Central memory CD8-positive, alpha-beta T cell (primary cell): Measurements from ENCODE around the gene HECW1.
"Not testable (repeated sequence)": the region's sequence is repeated elsewhere in the genome, so short reads cannot be mapped to it uniquely, and the experiment has no call there.

Source experiments
- ATAC-seq: fragments of 150-1000 bp; cut with Tn5 transposase; replicated peaks from 2 replicates; pipeline ENCODE4 v1.10.0; 2022; ENCODE audit warnings: mild to moderate bottlenecking, moderate FRiP score, moderate number of reproducible peaks; ENCODE audit not compliant: poor library complexity, severe bottlenecking; ENCODE audit errors: extremely low read depth
- DNase-seq, 2 donors: peaks; one replicate each; pipeline ENCODE4 v3.0.0; 2021; ENCODE audit warnings: low spot score in 2 of 2
- H3K27ac Mint-ChIP-seq: one replicate; pipeline ENCODE4 v1.8.0; 2022; ENCODE audit warnings: low read depth, mild to moderate bottlenecking, moderate library complexity, mixed read lengths
- H3K27me3 Mint-ChIP-seq: one replicate; pipeline ENCODE4 v1.8.0; 2022; ENCODE audit warnings: mixed read lengths
- H3K36me3 Mint-ChIP-seq: one replicate; pipeline ENCODE4 v1.8.0; 2022; ENCODE audit warnings: mild to moderate bottlenecking, moderate library complexity, mixed read lengths; ENCODE audit not compliant: insufficient read depth
- H3K4me1 Mint-ChIP-seq: one replicate; pipeline ENCODE4 v1.8.0; 2022; ENCODE audit warnings: mixed read lengths
- H3K4me3 Mint-ChIP-seq: one replicate; pipeline ENCODE4 v1.8.0; 2022; ENCODE audit warnings: mild to moderate bottlenecking, moderate library complexity, mixed read lengths
- H3K9me3 Mint-ChIP-seq: one replicate; pipeline ENCODE4 v1.8.0; 2022; ENCODE audit warnings: mixed read lengths

HECW1 gene

DNA sequence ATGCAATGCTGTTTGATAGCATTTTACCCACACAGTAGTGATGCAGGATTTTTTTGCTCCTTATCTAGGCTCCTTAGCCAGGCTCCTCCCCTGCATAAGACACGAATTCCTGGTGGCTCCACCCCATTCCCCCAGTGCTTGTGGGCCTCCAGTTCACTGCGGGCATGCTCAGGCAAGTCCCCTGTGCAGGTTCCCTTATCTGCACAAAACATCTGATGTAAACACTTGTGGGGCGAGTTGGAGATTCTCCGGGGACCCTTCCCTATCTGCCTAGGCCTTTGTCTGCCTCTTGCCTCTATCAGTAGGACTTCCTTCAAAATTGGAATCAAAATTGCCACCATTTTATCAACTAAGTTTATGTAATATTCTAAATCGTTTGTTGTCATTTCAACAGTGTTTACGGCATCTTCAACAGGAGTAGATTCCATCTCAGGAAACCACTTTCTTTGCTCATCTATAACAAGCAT, 465.1 kb downstream of the HECW1 start:
- ATAC-seq, result no peak
- DNase-seq, result no peak
- Mint-ChIP-seq H3K4me3 (no peak overlapping the region), H3K9me3 (no peaks in the 10 kb centered on the region), H3K27me3 (peaks cover 9% of the 10 kb centered on the region), H3K36me3 (peaks cover 8% of the 10 kb centered on the region), H3K4me1 (peaks cover 9% of the 10 kb centered on the region), H3K27ac (no peak overlapping the region)

DNA sequence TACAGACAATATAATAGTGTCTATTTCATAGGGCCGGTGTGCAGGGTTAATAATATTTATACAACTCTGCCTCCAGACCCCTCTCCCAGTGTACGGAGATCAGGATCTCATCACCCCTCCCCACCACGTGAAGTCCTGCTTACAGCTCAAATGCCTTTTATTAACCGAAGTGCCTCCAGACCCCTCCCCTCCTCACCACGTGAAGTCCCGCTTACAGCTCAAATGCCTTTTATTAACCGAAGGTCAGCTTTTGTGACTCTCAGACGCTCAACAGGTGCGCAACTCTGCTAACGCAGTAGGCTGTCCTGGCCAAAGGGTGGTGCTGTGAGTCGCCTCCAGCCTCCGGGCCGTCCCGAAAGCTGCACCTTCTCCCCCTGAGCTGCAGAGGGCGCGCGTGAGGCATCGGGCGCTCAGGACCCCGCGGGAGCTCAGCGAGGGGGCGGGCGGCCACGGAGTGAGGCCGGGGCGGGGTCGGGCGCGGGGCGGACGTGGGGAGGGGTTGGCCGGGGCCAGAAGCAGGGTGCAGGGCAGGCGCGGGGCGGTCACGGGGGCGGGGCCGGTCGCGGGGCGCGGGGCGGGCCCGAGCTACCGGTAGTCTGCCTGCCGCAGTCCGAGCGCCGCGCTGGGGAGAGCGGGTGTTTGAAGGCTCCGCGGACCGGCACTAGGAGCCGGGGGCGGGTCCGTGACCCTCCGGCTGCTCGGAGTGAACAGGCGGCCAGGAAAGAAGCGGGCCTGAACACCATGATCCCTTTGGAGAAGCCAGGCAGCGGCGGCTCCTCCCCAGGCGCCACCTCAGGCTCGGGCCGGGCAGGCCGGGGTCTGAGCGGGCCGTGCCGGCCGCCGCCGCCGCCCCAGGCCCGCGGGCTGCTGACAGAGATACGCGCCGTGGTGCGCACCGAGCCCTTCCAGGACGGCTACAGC, 470.3 kb downstream of the HECW1 start, which contains the start of gene STK17A:
Gene STK17A (plus strand): TSS at position 606 of the 921 bp plus-strand sequence. CDS start 136 bp downstream, at position 742.
- peak; percentile 93 to 96 for DNase-seq
- Mint-ChIP-seq H3K4me3 (peak within 1 kb of the TSS; percentile 92), H3K4me1 (peaks cover 40% of the 10 kb centered on the region), H3K9me3 (no peaks in the 10 kb centered on the region), H3K27ac (peak within 1 kb of the TSS; percentile 97), H3K36me3 (peaks cover 50% of the 10 kb centered on the region), H3K27me3 (peaks cover 9% of the 10 kb centered on the region)
- peak; percentile 57 for ATAC-seq

- DNase-seq, result peak; percentile 57 to 67
- ATAC-seq, result peak; percentile 27
- H3K9me3 Mint-ChIP-seq, result no peaks in the 10 kb centered on the region
- H3K4me3 Mint-ChIP-seq, result peak overlapping the region; percentile 92
- H3K4me1 Mint-ChIP-seq, result peaks cover 46% of the 10 kb centered on the region
- peak overlapping the region; percentile 97 for H3K27ac Mint-ChIP-seq
- H3K27me3 Mint-ChIP-seq, result peaks cover 9% of the 10 kb centered on the region
- H3K36me3 Mint-ChIP-seq, result peaks cover 54% of the 10 kb centered on the region
Measured at GRCh38 chr7:43583424-43584194, 471.2 kb downstream of the HECW1 start.

DNA sequence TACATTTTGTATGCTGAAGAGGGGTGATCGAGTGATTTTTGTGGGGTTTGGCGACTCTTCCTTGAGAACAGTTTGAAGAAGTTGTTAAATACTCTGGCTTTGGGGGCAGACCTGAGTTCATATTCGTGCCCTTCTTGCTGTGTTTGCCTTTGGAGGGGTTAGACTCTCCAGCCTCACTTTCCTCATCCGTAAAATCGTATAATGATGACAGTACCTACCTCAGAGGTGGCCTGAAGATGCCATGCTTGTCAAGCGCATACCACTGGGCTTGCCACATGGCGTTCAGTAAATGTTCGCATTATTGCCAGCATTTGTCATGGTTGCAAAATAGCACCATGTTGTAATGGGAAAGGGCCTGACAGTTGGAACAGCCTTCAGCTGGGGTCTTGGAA, 471.7 kb downstream of the HECW1 start:
- H3K9me3 Mint-ChIP-seq, result no peaks in the 10 kb centered on the region
- peaks cover 9% of the 10 kb centered on the region for H3K27me3 Mint-ChIP-seq
- H3K36me3 Mint-ChIP-seq, result peaks cover 54% of the 10 kb centered on the region
- DNase-seq, result peak in 1 of 2 donors; percentile 20
- ATAC-seq, result no peak
- peak overlapping the region; percentile 97 for H3K27ac Mint-ChIP-seq
- H3K4me3 Mint-ChIP-seq, result peak overlapping the region; percentile 92
- peaks cover 52% of the 10 kb centered on the region for H3K4me1 Mint-ChIP-seq

- H3K27ac Mint-ChIP-seq, result peak overlapping the region; percentile 97
- H3K4me1 Mint-ChIP-seq, result peaks cover 57% of the 10 kb centered on the region
- not testable (repeated sequence) for H3K9me3 Mint-ChIP-seq, ATAC-seq, H3K27me3 Mint-ChIP-seq, DNase-seq
- peaks cover 57% of the 10 kb centered on the region for H3K36me3 Mint-ChIP-seq
- peak overlapping the region; percentile 92 for H3K4me3 Mint-ChIP-seq
Measured at GRCh38 chr7:43584733-43585132, 472.3 kb downstream of the HECW1 start.

DNA sequence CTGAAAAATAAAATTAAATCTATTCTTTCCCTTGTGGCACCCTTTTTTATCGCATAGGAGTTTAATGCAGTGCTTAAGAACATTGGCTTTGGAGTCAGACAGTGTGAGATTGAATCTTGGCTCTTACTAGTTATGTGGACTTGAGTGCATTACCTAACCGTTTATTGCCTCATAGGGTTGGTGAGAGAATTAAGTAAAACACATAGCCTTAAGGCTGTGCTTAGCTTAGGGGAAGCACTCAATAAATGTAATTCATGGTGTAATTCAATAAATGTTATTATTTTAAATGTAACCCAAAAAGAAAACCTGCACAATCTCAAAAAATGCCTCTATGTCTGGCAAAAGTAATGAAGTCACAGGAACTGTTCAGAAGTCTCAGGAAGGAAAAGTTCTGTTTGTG, 473.1 kb downstream of the HECW1 start:
- H3K9me3 Mint-ChIP-seq, result no peaks in the 10 kb centered on the region
- H3K36me3 Mint-ChIP-seq, result peaks cover 62% of the 10 kb centered on the region
- H3K27me3 Mint-ChIP-seq, result peaks cover 9% of the 10 kb centered on the region
- H3K4me1 Mint-ChIP-seq, result peaks cover 64% of the 10 kb centered on the region
- ATAC-seq (no peak), DNase-seq (no peak)
- H3K4me3 Mint-ChIP-seq, result peak overlapping the region; percentile 92
- peak overlapping the region; percentile 97 for H3K27ac Mint-ChIP-seq

DNA sequence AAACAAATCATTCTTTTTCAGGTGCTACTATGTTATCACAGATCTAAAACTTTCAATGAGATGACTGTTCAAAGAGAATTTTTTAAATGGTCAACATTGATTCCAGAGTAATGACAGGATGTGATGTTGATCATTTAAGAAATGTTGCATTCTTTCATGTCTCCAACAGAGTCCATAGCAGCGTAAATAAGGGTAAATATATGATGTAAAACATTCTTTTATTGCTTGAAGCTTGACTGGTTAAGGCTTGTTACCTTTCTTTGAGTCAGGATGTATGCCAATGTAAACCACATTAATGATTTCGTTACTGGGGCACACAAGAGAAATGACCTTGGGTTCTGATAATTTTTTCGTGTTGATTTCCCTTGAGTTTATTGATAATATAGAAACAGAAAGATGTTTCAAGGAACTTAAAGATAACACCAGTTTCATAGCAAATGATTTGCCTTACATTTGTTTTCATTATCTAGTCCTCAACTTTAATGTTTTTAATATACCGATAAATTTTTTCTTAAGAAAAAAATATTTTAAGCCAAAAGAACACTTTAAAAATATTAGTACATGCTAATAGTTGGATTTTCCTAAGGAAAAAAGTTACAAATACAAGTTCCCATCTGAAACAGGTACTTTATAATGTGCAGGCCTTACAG, 473.9 kb downstream of the HECW1 start:
- peak overlapping the region; percentile 92 for H3K4me3 Mint-ChIP-seq
- ATAC-seq, result peak; percentile 50
- H3K4me1 Mint-ChIP-seq, result peaks cover 72% of the 10 kb centered on the region
- DNase-seq, result no peak
- H3K27ac Mint-ChIP-seq, result peak overlapping the region; percentile 97
- peaks cover 63% of the 10 kb centered on the region for H3K36me3 Mint-ChIP-seq
- no peaks in the 10 kb centered on the region for H3K9me3 Mint-ChIP-seq
- peaks cover 6% of the 10 kb centered on the region for H3K27me3 Mint-ChIP-seq

- Mint-ChIP-seq H3K9me3 (no peaks in the 10 kb centered on the region), H3K4me3 (peak overlapping the region; percentile 59), H3K36me3 (peaks cover 52% of the 10 kb centered on the region), H3K27ac (peak overlapping the region; percentile 78), H3K27me3 (no peaks in the 10 kb centered on the region), H3K4me1 (peaks cover 78% of the 10 kb centered on the region)
- DNase-seq, result no peak
- ATAC-seq, result no peak
Measured at GRCh38 chr7:43588477-43589132, 476.2 kb downstream of the HECW1 start.

DNA sequence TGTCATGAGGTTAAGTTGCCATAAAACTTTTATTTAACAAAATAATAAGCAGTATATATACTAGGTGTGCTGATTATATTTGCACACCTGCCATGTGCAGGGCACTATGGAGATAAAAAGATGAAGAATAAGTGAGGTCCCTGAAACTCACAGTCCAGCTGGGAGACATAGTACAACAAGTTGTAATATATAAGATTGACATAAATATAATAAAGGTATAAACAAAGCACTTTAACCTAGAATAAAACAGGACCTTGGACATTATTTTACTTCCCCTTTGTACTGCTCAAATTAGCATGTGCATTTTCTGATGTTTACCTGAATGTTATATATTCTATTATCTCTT, 476.7 kb downstream of the HECW1 start:
- H3K27me3 Mint-ChIP-seq, result no peaks in the 10 kb centered on the region
- no peak for DNase-seq
- H3K36me3 Mint-ChIP-seq, result peaks cover 52% of the 10 kb centered on the region
- H3K27ac Mint-ChIP-seq, result peak overlapping the region; percentile 78
- no peaks in the 10 kb centered on the region for H3K9me3 Mint-ChIP-seq
- ATAC-seq, result no peak
- H3K4me1 Mint-ChIP-seq, result peaks cover 78% of the 10 kb centered on the region
- peak overlapping the region; percentile 59 for H3K4me3 Mint-ChIP-seq

- Mint-ChIP-seq H3K4me1 (peaks cover 81% of the 10 kb centered on the region), H3K36me3 (peaks cover 51% of the 10 kb centered on the region), H3K9me3 (no peaks in the 10 kb centered on the region), H3K4me3 (peak overlapping the region; percentile 59), H3K27me3 (no peaks in the 10 kb centered on the region), H3K27ac (peak overlapping the region; percentile 78)
- ATAC-seq (no peak), DNase-seq (no peak)
Measured at GRCh38 chr7:43589728-43590127, 477.3 kb downstream of the HECW1 start.

- Mint-ChIP-seq H3K27ac (peak overlapping the region; percentile 78), H3K27me3 (no peaks in the 10 kb centered on the region), H3K4me1 (peaks cover 86% of the 10 kb centered on the region), H3K9me3 (no peaks in the 10 kb centered on the region), H3K4me3 (peak overlapping the region; percentile 59), H3K36me3 (peaks cover 46% of the 10 kb centered on the region)
- ATAC-seq (no peak), DNase-seq (no peak)
Measured at GRCh38 chr7:43590862-43591557, 478.6 kb downstream of the HECW1 start.
